HCT116 (cell line): ENCODE data around the gene GLIPR1. TPM values are rescaled to one million over a fixed set of nuclear protein-coding genes. Genes with fewer than 3 reads are reported as not detected.

Experiments used
- ATAC-seq: fragments of 200-7000 bp; cut with Tn5 transposase; 2 replicates; pipeline ENCODE4 v1.9.1; 2020; ENCODE audit warnings: mild to moderate bottlenecking, moderate library complexity
- BruUV-seq: library from RNA; stranded (reverse); fragments of 400-500 nt; replicated peaks from 2 replicates; lab custom pipeline; 2021; lab: Mats Ljungman, UMichigan
- CTCF ChIA-PET: fragments of 300-600 bp; sonication (Branson Sonifier 250); formaldehyde crosslinking; loops from one replicate; lab custom pipeline; 2021; ENCODE audit warnings: antibody characterized with exemption; lab: Charles Lee
- POLR2A ChIA-PET: fragments of 300-600, 350-600 bp; sonication (Branson Sonifier 250); formaldehyde crosslinking; loops from one replicate; lab custom pipeline; 2021; ENCODE audit warnings: antibody characterized with exemption; lab: Charles Lee
- RAD21 ChIA-PET, 2 experiments: fragments of 300-600 bp; sonication (Branson Sonifier 250); formaldehyde crosslinking; loops; one replicate each; lab custom pipeline; 2023; ENCODE audit warnings: low total read pairs in 2 of 2; ENCODE audit not compliant: uncharacterized antibody in 2 of 2, unreplicated experiment in 2 of 2, low non-redundant PET in 1 of 2; lab: Charles Lee
- DNase-seq: peaks from one replicate; pipeline ENCODE4 v3.0.0-alpha.2; 2010; ENCODE audit warnings: low read depth, low spot score
- H2AFZ ChIP-seq: fragments of 200-600 bp; shearing (Covaris generic), sonication (generic); 2 replicates; pipeline ENCODE4 v1.6.1; 2017; ENCODE audit warnings: low read depth, mixed run types, mixed read lengths, antibody characterized with exemption, low read length; ENCODE audit not compliant: poor library complexity, severe bottlenecking
- H3K27ac ChIP-seq: 2 replicates; pipeline ENCODE4 v1.5.1; 2012; ENCODE audit warnings: low read depth, low read length
- H3K27me3 ChIP-seq: fragments of 200-600 bp; sonication (generic); 2 replicates; pipeline ENCODE4 v1.6.1; 2016; ENCODE audit warnings: mixed run types, low read length, mixed read lengths; ENCODE audit not compliant: insufficient read depth
- H3K36me3 ChIP-seq, 2 experiments: fragments of 200-500 bp in 1 of 2; fragments of 200-600 bp in 1 of 2; sonication (Bioruptor generic) in 1 of 2; sonication (generic) in 1 of 2; 2 replicates each; pipeline versions ENCODE4 v1.5.1 to v1.6.1; 2014 to 2016; ENCODE audit warnings: low read length in 2 of 2, inconsistent platforms in 1 of 2, mixed read lengths in 1 of 2, mixed run types in 1 of 2; ENCODE audit not compliant: insufficient read depth in 2 of 2, control insufficient read depth in 1 of 2
- H3K4me1 ChIP-seq, 2 experiments: fragments of 200-600 bp in 1 of 2; sonication (generic) in 1 of 2; 2 replicates each; pipeline versions ENCODE4 v1.5.1 to v1.6.1; 2012 to 2017; ENCODE audit warnings: low read length in 2 of 2, inconsistent platforms in 1 of 2, mild to moderate bottlenecking in 1 of 2, mixed read lengths in 1 of 2, mixed run types in 1 of 2, moderate library complexity in 1 of 2; ENCODE audit not compliant: insufficient read depth in 2 of 2, control insufficient read depth in 1 of 2
- H3K4me2 ChIP-seq: fragments of 200-600 bp; sonication (generic); 2 replicates; pipeline ENCODE4 v1.6.1; 2017; ENCODE audit warnings: mixed run types, low read length, mixed read lengths
- H3K4me3 ChIP-seq, 2 experiments: fragments of 200-600 bp in 1 of 2; sonication (generic) in 1 of 2; replicated peaks in 1 of 2; 2 replicates each; pipeline ENCODE4 v1.5.1; 2011 to 2016; ENCODE audit warnings: low read length in 2 of 2, control low read depth in 1 of 2, low read depth in 1 of 2, mild to moderate bottlenecking in 1 of 2, mixed read lengths in 1 of 2, mixed run types in 1 of 2
- H3K79me2 ChIP-seq: fragments of 200-600 bp; sonication (generic); 2 replicates; pipeline ENCODE4 v1.6.1; 2017; ENCODE audit warnings: mild to moderate bottlenecking, mixed run types, low read length, moderate library complexity, mixed read lengths; ENCODE audit not compliant: insufficient read depth
- H3K9ac ChIP-seq: fragments of 200-600 bp; sonication (generic); 2 replicates; pipeline ENCODE4 v1.6.1; 2016; ENCODE audit warnings: low read length, mixed read lengths
- H3K9me2 ChIP-seq: fragments of 200-600 bp; sonication (generic), shearing (Covaris generic); 2 replicates; pipeline ENCODE4 v1.6.1; 2017; ENCODE audit warnings: mixed run types, mild to moderate bottlenecking, moderate library complexity; ENCODE audit not compliant: insufficient read depth
- H3K9me3 ChIP-seq, 2 experiments: fragments of 200-500 bp in 1 of 2; fragments of 200-600 bp in 1 of 2; sonication (Bioruptor generic) in 1 of 2; sonication (generic) in 1 of 2; 2 replicates each; pipeline ENCODE4 v1.6.1; 2014 to 2017; ENCODE audit warnings: low read length in 2 of 2, mixed read lengths in 2 of 2, inconsistent platforms in 1 of 2, low read depth in 1 of 2, mild to moderate bottlenecking in 1 of 2, mixed run types in 1 of 2, moderate library complexity in 1 of 2; ENCODE audit not compliant: control insufficient read depth in 1 of 2, insufficient read depth in 1 of 2
- H4K20me1 ChIP-seq: fragments of 200-600 bp; sonication (generic), shearing (Covaris generic); 2 replicates; pipeline ENCODE4 v1.6.1; 2017; ENCODE audit warnings: mixed run types, mild to moderate bottlenecking, moderate library complexity; ENCODE audit not compliant: insufficient read depth
- CBX3 ChIP-seq: IDR thresholded peaks from 2 replicates; pipeline ENCODE4 v1.6.1; 2012; ENCODE audit warnings: low read depth
- EGR1 ChIP-seq: IDR thresholded peaks from 2 replicates; pipeline ENCODE4 v1.6.1; 2012; ENCODE audit warnings: low read depth
- ELF1 ChIP-seq: IDR thresholded peaks from 2 replicates; pipeline ENCODE4 v1.6.1; 2012; ENCODE audit warnings: low read depth, borderline replicate concordance
- EZH2 ChIP-seq: fragments of 200-600 bp; sonication (generic); IDR thresholded peaks from 2 replicates; pipeline ENCODE4 v1.6.1; 2017; ENCODE audit warnings: antibody characterized with exemption, mixed run types
- EZH2phosphoT487 ChIP-seq: fragments of 200-600 bp; IDR thresholded peaks from 2 replicates; pipeline ENCODE4 v1.6.1; 2018; ENCODE audit warnings: antibody characterized with exemption, borderline replicate concordance
- FOSL1 ChIP-seq: IDR thresholded peaks from 2 replicates; pipeline ENCODE4 v1.6.1; 2012; ENCODE audit warnings: low read depth
- POLR2AphosphoS5 ChIP-seq: IDR thresholded peaks from 2 replicates; pipeline ENCODE4 v1.6.1; 2011; ENCODE audit warnings: mild to moderate bottlenecking, low read depth, low read length, moderate library complexity
- RAD21 ChIP-seq: IDR thresholded peaks from 2 replicates; pipeline ENCODE4 v1.6.1; 2012; ENCODE audit warnings: low read depth, mild to moderate bottlenecking
- SIN3A ChIP-seq: IDR thresholded peaks from 2 replicates; pipeline ENCODE4 v1.6.1; 2012; ENCODE audit warnings: low read depth
- SP1 ChIP-seq: IDR thresholded peaks from 2 replicates; pipeline ENCODE4 v1.6.1; 2012; ENCODE audit warnings: low read depth
- SRF ChIP-seq: IDR thresholded peaks from 2 replicates; pipeline ENCODE4 v1.6.1; 2012; ENCODE audit warnings: low read depth
- TCF7L2 ChIP-seq: IDR thresholded peaks from 2 replicates; pipeline ENCODE4 v1.7.0; 2011; ENCODE audit warnings: borderline replicate concordance, inconsistent platforms; ENCODE audit not compliant: insufficient read depth, insufficient read length; ENCODE audit errors: extremely low read depth
- YY1 ChIP-seq: IDR thresholded peaks from 2 replicates; pipeline ENCODE4 v1.6.1; 2011; ENCODE audit warnings: low read length, low read depth, moderate library complexity, mild to moderate bottlenecking; ENCODE audit not compliant: insufficient replicate concordance; ENCODE audit errors: extremely low read depth
- ZNF274 ChIP-seq: fragments of 200-500 bp; sonication (Bioruptor generic); IDR thresholded peaks from 2 replicates; pipeline ENCODE4 v1.6.1; 2014; ENCODE audit warnings: mild to moderate bottlenecking, low read depth, low read length, inconsistent platforms
- intact Hi-C: fragments of 100-400 bp; cut with micrococcal nuclease; formaldehyde crosslinking; loops from 2 replicates; pipeline ENCODE4 v1.10.0; 2022
- total RNA-seq: library from RNA; stranded (reverse); gene quantifications from one replicate; pipeline ENCODE4 v1.2.1, GENCODE V29; 2021; ENCODE audit not compliant: unreplicated experiment
- TF ChIP-seq, protein P1 (sequence below), 3 experiments: fragments of 200-600 bp in 1 of 3; sonication (generic) in 1 of 3; IDR thresholded peaks in 2 of 3; conservative IDR thresholded peaks in 1 of 3; 2 replicates each; pipeline ENCODE4 v1.5.1; 2012 to 2017; ENCODE audit warnings: low read depth in 2 of 3, low read length in 2 of 3, antibody characterized with exemption in 1 of 3, borderline replicate concordance in 1 of 3, control low read depth in 1 of 3, mild to moderate bottlenecking in 1 of 3, mixed read lengths in 1 of 3, mixed run types in 1 of 3, moderate library complexity in 1 of 3; ENCODE audit not compliant: insufficient read depth in 1 of 3
- TF ChIP-seq, protein P2 (sequence below): IDR thresholded peaks from 2 replicates; pipeline ENCODE4 v1.6.1; 2011; ENCODE audit warnings: mild to moderate bottlenecking, low read length, moderate library complexity; ENCODE audit not compliant: insufficient replicate concordance; ENCODE audit errors: extremely low read depth
- TF ChIP-seq, protein P3 (sequence below): IDR thresholded peaks from 2 replicates; pipeline ENCODE4 v1.6.1; 2012
- TF ChIP-seq, protein P4 (sequence below): IDR thresholded peaks from 2 replicates; pipeline ENCODE4 v1.6.1; 2012; ENCODE audit warnings: low read depth

Gene GLIPR1
- total RNA-seq, 1 experiment from 2014 or later, result 0.39 TPM

DNA sequence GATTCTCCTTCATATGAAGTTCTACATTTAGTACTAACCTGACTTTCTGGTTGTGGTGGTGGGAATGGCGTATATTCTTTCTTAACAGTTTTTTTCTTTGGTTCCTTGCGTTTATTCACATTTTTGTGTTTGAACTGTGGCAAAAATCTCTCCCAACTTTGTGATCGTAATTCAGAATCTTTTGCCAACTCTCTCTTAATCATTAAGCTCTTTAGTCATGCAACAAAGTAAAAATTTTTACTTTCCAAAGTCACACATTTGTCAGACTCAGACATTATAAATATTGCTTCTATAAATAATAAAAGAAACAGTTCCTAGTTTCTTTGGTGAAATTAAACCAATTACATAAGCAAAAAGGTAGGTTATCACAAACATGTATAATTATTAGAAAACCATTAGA is 23.3 kb downstream of the GLIPR1 start:
- no peaks in the 10 kb centered on the region for H3K27me3 ChIP-seq
- intact Hi-C loops, result loop anchor here (10.0 kb wide), 1 partner anchor 339 kb away; no protein-coding TSS in a partner anchor
- CTCF ChIA-PET, result no interaction called here
- H4K20me1 ChIP-seq, result no peaks in the 10 kb centered on the region
- H3K9me3 ChIP-seq, result no peaks in the 10 kb centered on the region
- H3K79me2 ChIP-seq, result peaks cover 96% of the 10 kb centered on the region
- TF ChIP-seq EGR1 (no peak), YY1 (no peak), SRF (no peak), CBX3 (no peak), EZH2phosphoT487 (no peak), SP1 (no peak), ELF1 (no peak), SIN3A (no peak), RAD21 (no peak), EZH2 (no peak), POLR2AphosphoS5 (no peak), FOSL1 (no peak), TCF7L2 (no peak), ZNF274 (no peak)
- TF ChIP-seq, protein P1, sequence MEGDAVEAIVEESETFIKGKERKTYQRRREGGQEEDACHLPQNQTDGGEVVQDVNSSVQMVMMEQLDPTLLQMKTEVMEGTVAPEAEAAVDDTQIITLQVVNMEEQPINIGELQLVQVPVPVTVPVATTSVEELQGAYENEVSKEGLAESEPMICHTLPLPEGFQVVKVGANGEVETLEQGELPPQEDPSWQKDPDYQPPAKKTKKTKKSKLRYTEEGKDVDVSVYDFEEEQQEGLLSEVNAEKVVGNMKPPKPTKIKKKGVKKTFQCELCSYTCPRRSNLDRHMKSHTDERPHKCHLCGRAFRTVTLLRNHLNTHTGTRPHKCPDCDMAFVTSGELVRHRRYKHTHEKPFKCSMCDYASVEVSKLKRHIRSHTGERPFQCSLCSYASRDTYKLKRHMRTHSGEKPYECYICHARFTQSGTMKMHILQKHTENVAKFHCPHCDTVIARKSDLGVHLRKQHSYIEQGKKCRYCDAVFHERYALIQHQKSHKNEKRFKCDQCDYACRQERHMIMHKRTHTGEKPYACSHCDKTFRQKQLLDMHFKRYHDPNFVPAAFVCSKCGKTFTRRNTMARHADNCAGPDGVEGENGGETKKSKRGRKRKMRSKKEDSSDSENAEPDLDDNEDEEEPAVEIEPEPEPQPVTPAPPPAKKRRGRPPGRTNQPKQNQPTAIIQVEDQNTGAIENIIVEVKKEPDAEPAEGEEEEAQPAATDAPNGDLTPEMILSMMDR (IDR thresholded peaks at IDR 0.05 in 2 of 3, conservative IDR thresholded peaks at IDR 0.05 in 1 of 3; ENCODE audit: borderline replicate concordance in 1 of 3, insufficient read depth in 1 of 3, low read depth in 2 of 3, low read length in 2 of 3), result no peak
- TF ChIP-seq, protein P2, sequence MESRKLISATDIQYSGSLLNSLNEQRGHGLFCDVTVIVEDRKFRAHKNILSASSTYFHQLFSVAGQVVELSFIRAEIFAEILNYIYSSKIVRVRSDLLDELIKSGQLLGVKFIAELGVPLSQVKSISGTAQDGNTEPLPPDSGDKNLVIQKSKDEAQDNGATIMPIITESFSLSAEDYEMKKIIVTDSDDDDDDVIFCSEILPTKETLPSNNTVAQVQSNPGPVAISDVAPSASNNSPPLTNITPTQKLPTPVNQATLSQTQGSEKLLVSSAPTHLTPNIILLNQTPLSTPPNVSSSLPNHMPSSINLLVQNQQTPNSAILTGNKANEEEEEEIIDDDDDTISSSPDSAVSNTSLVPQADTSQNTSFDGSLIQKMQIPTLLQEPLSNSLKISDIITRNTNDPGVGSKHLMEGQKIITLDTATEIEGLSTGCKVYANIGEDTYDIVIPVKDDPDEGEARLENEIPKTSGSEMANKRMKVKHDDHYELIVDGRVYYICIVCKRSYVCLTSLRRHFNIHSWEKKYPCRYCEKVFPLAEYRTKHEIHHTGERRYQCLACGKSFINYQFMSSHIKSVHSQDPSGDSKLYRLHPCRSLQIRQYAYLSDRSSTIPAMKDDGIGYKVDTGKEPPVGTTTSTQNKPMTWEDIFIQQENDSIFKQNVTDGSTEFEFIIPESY, result no peak
- TF ChIP-seq, protein P3, sequence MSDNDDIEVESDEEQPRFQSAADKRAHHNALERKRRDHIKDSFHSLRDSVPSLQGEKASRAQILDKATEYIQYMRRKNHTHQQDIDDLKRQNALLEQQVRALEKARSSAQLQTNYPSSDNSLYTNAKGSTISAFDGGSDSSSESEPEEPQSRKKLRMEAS, result no peak
- TF ChIP-seq, protein P4, sequence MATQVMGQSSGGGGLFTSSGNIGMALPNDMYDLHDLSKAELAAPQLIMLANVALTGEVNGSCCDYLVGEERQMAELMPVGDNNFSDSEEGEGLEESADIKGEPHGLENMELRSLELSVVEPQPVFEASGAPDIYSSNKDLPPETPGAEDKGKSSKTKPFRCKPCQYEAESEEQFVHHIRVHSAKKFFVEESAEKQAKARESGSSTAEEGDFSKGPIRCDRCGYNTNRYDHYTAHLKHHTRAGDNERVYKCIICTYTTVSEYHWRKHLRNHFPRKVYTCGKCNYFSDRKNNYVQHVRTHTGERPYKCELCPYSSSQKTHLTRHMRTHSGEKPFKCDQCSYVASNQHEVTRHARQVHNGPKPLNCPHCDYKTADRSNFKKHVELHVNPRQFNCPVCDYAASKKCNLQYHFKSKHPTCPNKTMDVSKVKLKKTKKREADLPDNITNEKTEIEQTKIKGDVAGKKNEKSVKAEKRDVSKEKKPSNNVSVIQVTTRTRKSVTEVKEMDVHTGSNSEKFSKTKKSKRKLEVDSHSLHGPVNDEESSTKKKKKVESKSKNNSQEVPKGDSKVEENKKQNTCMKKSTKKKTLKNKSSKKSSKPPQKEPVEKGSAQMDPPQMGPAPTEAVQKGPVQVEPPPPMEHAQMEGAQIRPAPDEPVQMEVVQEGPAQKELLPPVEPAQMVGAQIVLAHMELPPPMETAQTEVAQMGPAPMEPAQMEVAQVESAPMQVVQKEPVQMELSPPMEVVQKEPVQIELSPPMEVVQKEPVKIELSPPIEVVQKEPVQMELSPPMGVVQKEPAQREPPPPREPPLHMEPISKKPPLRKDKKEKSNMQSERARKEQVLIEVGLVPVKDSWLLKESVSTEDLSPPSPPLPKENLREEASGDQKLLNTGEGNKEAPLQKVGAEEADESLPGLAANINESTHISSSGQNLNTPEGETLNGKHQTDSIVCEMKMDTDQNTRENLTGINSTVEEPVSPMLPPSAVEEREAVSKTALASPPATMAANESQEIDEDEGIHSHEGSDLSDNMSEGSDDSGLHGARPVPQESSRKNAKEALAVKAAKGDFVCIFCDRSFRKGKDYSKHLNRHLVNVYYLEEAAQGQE, result no peak
- DNase-seq (no peak), ATAC-seq (no peak)
- RAD21 ChIA-PET, result no interaction called here
- BruUV-seq, result no TSS peak
- peaks cover 3 to 7% of the 10 kb centered on the region in 2 experiments; a peak in 2 of 4 replicates for H3K4me1 ChIP-seq
- H3K9ac ChIP-seq, result no peak overlapping the region
- H3K4me3 ChIP-seq, result no peak overlapping the region
- POLR2A ChIA-PET, result no interaction called here
- no peaks in the 10 kb centered on the region for H3K9me2 ChIP-seq
- no peak overlapping the region for H3K27ac ChIP-seq
- H3K4me2 ChIP-seq, result no peak overlapping the region
- peaks cover 71 to 84% of the 10 kb centered on the region in 2 experiments for H3K36me3 ChIP-seq
- no peak overlapping the region for H2AFZ ChIP-seq
